ENCODE data around the gene ADRM1. TPM values are rescaled to one million over a fixed set of nuclear protein-coding genes. Genes with fewer than 3 reads are reported as not detected.
A peak's percentile ranks its signal among the peaks of the same experiment; 100 is the strongest.

The ADRM1 gene
- total RNA-seq, 2 experiments from 2014 or later: 110 to 115 TPM

DNA sequence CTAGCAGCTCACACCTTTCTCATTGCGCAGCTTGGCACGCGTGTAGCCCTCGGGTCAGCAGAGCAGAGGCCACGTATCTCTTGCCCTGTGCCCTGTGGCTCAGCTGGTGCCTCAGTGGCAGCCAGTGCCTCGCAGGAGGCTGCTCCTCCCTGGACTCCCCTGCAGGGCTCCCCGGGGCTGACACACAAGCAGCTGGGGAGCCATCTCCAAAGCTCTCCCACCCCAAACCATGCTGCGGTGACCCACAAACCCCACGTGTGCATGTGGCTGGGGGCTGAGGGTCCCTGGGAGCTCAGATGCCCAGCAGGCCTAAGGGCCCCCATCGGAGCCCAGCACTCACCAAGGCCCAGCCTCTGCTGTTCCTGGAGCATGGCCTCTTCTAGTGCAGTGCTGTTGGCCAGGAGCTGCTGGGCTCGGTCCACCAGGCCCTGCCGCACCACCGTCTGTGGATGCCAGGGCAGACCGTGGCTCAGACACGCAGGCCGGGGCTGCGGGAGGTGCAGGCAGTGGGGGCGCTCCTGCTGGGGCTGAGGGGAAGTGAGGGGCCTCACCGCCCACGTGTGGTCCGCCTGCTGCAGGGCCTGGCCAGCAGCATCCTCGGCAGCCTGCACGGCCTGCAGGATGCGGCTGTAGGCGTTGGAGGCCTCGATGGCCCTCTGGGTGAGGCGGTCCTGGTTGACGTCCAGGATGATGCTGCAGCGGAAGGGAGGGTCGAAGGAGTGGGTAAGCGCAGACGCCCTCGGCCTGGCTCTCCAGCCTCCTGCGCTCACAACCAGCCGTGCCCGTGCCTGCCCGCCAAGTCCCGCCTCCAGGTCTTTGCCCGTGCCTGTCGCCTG is 13.8 kb downstream of the ADRM1 start:
- ChIA-PET CTCF (no interaction called here), POLR2A (interaction anchor here (1.2 to 1.5 kb wide), 2 partner anchors 14 to 134 kb away, joined by 3 to 4 read pairs; partner anchors contain the start of genes ADRM1 and MTG2)

DNA sequence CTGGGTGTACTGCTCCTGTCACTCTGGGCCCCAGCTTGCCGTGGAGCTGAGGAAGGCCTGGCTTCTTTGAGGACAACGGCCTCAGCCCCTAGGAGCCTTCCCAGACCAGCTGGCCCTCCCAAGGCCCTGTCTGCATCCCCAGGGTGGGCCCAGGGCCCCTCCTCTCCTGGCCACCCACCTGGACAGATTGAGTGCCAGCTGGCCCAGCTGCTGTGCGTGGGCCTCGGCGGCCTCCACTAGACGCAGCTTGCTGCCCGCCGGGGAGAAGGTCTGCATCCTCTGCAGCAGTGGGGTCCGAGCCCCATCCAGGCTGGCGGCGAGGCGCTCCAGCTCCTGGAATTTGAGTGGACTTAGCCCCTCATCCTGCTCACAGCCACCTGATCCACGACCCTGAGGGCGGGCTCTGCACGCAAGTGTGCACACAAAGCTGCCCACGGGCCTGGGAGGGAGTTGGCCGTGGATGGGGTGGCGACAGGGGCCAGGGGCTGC is 14.4 kb downstream of the ADRM1 start:
- H3K27me3 Mint-ChIP-seq: no peaks in the 10 kb centered on the region
- H3K4me3 Mint-ChIP-seq: no peak overlapping the region
- no peak for ATAC-seq
- ChIA-PET POLR2A (interaction anchor here (1.5 kb wide), 1 partner anchor 134 kb away, joined by 3 read pairs; the partner anchor contains the start of gene MTG2), CTCF (no interaction called here)
- intact Hi-C loops (cut with micrococcal nuclease): no loop called here
- TF ChIP-seq, protein P1, sequence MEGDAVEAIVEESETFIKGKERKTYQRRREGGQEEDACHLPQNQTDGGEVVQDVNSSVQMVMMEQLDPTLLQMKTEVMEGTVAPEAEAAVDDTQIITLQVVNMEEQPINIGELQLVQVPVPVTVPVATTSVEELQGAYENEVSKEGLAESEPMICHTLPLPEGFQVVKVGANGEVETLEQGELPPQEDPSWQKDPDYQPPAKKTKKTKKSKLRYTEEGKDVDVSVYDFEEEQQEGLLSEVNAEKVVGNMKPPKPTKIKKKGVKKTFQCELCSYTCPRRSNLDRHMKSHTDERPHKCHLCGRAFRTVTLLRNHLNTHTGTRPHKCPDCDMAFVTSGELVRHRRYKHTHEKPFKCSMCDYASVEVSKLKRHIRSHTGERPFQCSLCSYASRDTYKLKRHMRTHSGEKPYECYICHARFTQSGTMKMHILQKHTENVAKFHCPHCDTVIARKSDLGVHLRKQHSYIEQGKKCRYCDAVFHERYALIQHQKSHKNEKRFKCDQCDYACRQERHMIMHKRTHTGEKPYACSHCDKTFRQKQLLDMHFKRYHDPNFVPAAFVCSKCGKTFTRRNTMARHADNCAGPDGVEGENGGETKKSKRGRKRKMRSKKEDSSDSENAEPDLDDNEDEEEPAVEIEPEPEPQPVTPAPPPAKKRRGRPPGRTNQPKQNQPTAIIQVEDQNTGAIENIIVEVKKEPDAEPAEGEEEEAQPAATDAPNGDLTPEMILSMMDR (IDR thresholded peaks at IDR 0.05): no peak
- no peak overlapping the region for H3K27ac Mint-ChIP-seq
- H3K4me1 Mint-ChIP-seq (ENCODE audit: low read depth): no peaks in the 10 kb centered on the region
- no peaks in the 10 kb centered on the region for H3K36me3 Mint-ChIP-seq (ENCODE audit: low read depth)
- no peak for DNase-seq
- H3K9me3 Mint-ChIP-seq: no peaks in the 10 kb centered on the region

More for the DNA sequence above, 13.8 kb downstream of the ADRM1 start:
- H3K36me3 Mint-ChIP-seq (ENCODE audit: low read depth): no peaks in the 10 kb centered on the region
- DNase-seq (no peak), ATAC-seq (no peak)
- intact Hi-C loops (cut with micrococcal nuclease): no loop called here
- H3K27me3 Mint-ChIP-seq: no peaks in the 10 kb centered on the region
- H3K4me3 Mint-ChIP-seq: no peak overlapping the region
- H3K4me1 Mint-ChIP-seq (ENCODE audit: low read depth): no peaks in the 10 kb centered on the region
- no peak overlapping the region for H3K27ac Mint-ChIP-seq
- TF ChIP-seq, protein P1 (IDR thresholded peaks at IDR 0.05): no peak
- H3K9me3 Mint-ChIP-seq: no peaks in the 10 kb centered on the region

DNA sequence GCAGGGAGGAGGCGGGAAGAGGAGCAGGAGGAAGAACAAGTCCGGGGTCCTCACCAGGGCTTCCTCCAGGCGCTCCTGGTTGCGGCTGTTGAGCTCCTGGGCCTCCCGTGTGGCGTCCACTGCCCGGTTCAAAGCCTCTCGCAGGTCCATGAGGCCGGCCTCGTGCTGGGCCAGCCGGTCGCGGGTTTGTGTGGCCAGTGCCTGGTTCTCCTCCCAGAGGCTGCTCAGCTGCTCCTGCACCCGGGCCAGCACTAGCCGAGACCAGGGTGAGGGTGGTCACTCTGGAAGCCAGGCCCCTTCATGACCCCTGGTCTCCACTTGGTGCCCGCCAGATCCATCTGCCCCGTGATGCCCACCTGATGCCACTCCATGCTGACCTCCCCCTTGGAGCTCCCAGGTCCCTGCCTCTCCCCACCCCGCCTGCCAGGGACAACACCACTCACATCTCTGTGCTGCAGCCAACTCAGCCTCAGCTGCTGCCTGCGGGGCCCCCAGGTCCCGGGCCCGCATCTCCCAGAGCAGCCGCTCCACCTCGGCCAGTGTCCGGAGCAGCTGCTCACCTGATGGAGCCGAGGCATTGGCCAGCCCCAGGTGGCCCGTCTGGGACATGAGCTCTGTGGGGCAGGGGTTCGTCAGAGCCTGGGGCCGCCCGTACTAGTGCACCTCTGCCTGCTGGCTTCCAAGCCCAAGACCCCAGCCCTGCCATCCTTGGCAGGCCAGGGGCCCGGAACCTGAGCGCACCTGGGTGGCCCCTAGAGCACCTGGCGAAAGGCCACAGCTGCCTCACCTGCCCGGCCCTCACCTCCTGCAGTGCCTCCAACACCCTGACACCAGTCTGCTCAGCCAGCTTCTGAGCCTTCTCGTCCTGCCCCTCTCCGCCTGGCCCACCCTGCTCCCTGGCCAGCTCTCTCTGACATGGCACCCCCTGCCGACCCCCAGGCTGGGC is 15.9 kb downstream of the ADRM1 start:
- Mint-ChIP-seq H3K36me3 (ENCODE audit: low read depth) (no peaks in the 10 kb centered on the region), H3K9me3 (no peaks in the 10 kb centered on the region), H3K27ac (no peak overlapping the region), H3K27me3 (no peaks in the 10 kb centered on the region), H3K4me3 (no peak overlapping the region), H3K4me1 (ENCODE audit: low read depth) (no peaks in the 10 kb centered on the region)
- CTCF ChIA-PET: no interaction called here
- intact Hi-C loops (cut with micrococcal nuclease): no loop called here
- POLR2A ChIA-PET: no interaction called here
- TF ChIP-seq, protein P1 (IDR thresholded peaks at IDR 0.05): no peak
- peak; percentile 32 for DNase-seq
- peak; percentile 40 for ATAC-seq

DNA sequence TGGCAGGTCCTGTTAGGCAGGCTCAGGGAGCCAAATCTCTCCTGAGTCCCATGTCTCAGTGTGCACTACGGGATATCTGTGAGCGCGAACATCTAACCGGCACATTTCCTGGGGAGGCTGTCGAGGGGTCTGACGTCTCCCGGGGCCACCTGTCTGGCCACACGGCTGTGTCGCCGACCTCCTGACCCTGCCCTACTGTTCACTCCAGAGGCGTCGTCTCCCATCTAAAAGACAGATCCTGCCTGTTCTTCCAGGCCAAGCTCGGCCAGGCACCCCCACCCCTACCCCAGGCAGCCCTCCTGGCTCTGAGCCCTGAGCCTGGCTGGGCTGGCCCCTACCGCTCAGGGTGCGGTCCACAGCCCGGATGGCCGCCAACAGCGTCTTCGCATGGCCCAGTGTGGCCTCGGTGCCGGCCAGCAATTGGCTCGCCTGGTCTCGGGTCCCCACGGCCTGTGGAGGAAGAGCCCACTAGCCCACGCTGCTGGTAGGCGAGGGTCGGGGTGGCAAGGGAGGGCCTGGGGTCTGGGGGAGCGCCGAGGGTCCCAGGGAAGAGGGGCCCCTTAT is 16.6 kb downstream of the ADRM1 start:
- TF ChIP-seq, protein P1 (IDR thresholded peaks at IDR 0.05): no peak
- ATAC-seq (no peak), DNase-seq (no peak)
- Mint-ChIP-seq H3K27ac (no peak overlapping the region), H3K9me3 (no peaks in the 10 kb centered on the region), H3K36me3 (ENCODE audit: low read depth) (no peaks in the 10 kb centered on the region), H3K4me1 (ENCODE audit: low read depth) (no peaks in the 10 kb centered on the region), H3K4me3 (no peak overlapping the region), H3K27me3 (no peaks in the 10 kb centered on the region)
- ChIA-PET CTCF (no interaction called here), POLR2A (no interaction called here)
- intact Hi-C loops (cut with micrococcal nuclease): no loop called here
